Cardiac muscle cell (in vitro differentiated cells and primary cell): Measurements from ENCODE around the gene ALG9. TPM values are rescaled to one million over a fixed set of nuclear protein-coding genes. Genes with fewer than 3 reads are reported as not detected.

Experiments used
- DNase-seq, 2 donors: peaks; one replicate each; pipeline versions ENCODE4 v3.0.0 to v3.0.0-alpha.2; 2010 to 2017; ENCODE audit warnings: low read depth in 1 of 2, low spot score in 1 of 2
- H3K27ac ChIP-seq: fragments of 200-600 bp; sonication (generic); 2 replicates; pipeline ENCODE4 v1.5.1; 2016
- H3K27me3 ChIP-seq: fragments of 200-600 bp; sonication (generic); 2 replicates; pipeline ENCODE4 v1.6.0; 2016; ENCODE audit warnings: control low read depth
- H3K36me3 ChIP-seq: fragments of 200-600 bp; sonication (generic); 2 replicates; pipeline ENCODE4 v1.5.1; 2016; ENCODE audit warnings: control low read depth
- H3K4me1 ChIP-seq: fragments of 200-600 bp; sonication (generic); 2 replicates; pipeline ENCODE4 v1.8.1; 2017; ENCODE audit warnings: low read depth, mild to moderate bottlenecking, mixed run types
- H3K4me3 ChIP-seq: fragments of 200-600 bp; sonication (generic); 2 replicates; pipeline ENCODE4 v1.5.1; 2016; ENCODE audit warnings: mild to moderate bottlenecking
- H3K9me3 ChIP-seq: fragments of 200-600 bp; sonication (generic); 2 replicates; pipeline ENCODE4 v1.5.1; 2017; ENCODE audit warnings: low read depth, mild to moderate bottlenecking, control low read depth
- CTCF ChIP-seq: IDR thresholded peaks from 2 replicates; pipeline ENCODE4 v1.5.1; 2012; ENCODE audit warnings: low read depth, mild to moderate bottlenecking, low read length
- polyA plus RNA-seq: library from polyadenylated mRNA; unstranded; fragments of >200 nt; fragmentation: Nextera tagmentation; extraction: Ambion mirVana; gene quantifications from 2 replicates; pipeline ENCODE4 v1.2.1, GENCODE V29; 2016
- total RNA-seq: library from RNA; depleted of rRNA; stranded (reverse); fragments of >200 nt; gene quantifications from 2 replicates; pipeline ENCODE4 v1.2.3, GENCODE V29; 2016

The ALG9 gene
- total and polyA plus RNA-seq, 2 experiments from 2014 or later, result 32.8 to 49.9 TPM

GRCh38 chr11:111840143-111840542 is 31.2 kb downstream of the ALG9 start:
- peak in 1 of 2 donors; percentile 32 for DNase-seq

GRCh38 chr11:111838054-111838453 is 33.3 kb downstream of the ALG9 start:
- no peak overlapping the region for H3K27ac ChIP-seq

More at GRCh38 chr11:111840143-111840542, 31.2 kb downstream of the ALG9 start:
- Histone ChIP-seq H3K4me3 (no peak overlapping the region), H3K4me1 (no peaks in the 10 kb centered on the region), H3K9me3 (no peaks in the 10 kb centered on the region), H3K27ac (no peak overlapping the region), H3K36me3 (peaks cover 29% of the 10 kb centered on the region), H3K27me3 (no peaks in the 10 kb centered on the region)
- no peak for TF ChIP-seq CTCF

GRCh38 chr11:111837366-111837891 is 34.0 kb downstream of the ALG9 start:
- TF ChIP-seq CTCF, result no peak

More at GRCh38 chr11:111838054-111838453, 33.3 kb downstream of the ALG9 start:
- no peaks in the 10 kb centered on the region for H3K27me3 ChIP-seq
- no peak overlapping the region for H3K4me3 ChIP-seq
- peaks cover 22% of the 10 kb centered on the region for H3K36me3 ChIP-seq
- no peak for DNase-seq
- TF ChIP-seq CTCF, result no peak
- no peaks in the 10 kb centered on the region for H3K9me3 ChIP-seq
- no peaks in the 10 kb centered on the region for H3K4me1 ChIP-seq

GRCh38 chr11:111836721-111837120 is 34.7 kb downstream of the ALG9 start:
- Histone ChIP-seq H3K27ac (no peak overlapping the region), H3K4me1 (no peaks in the 10 kb centered on the region), H3K36me3 (peaks cover 22% of the 10 kb centered on the region), H3K9me3 (no peaks in the 10 kb centered on the region), H3K4me3 (no peak overlapping the region), H3K27me3 (no peaks in the 10 kb centered on the region)
- peak in 1 of 2 donors; percentile 54 for DNase-seq
- no peak for TF ChIP-seq CTCF

More at GRCh38 chr11:111837366-111837891, 34.0 kb downstream of the ALG9 start:
- H3K4me3 ChIP-seq, result no peak overlapping the region
- no peaks in the 10 kb centered on the region for H3K9me3 ChIP-seq
- no peak overlapping the region for H3K27ac ChIP-seq
- DNase-seq, result no peak
- H3K36me3 ChIP-seq, result peaks cover 22% of the 10 kb centered on the region
- H3K27me3 ChIP-seq, result no peaks in the 10 kb centered on the region
- no peaks in the 10 kb centered on the region for H3K4me1 ChIP-seq

GRCh38 chr11:111836162-111836561 is 35.2 kb downstream of the ALG9 start:
- H3K27ac ChIP-seq, result no peak overlapping the region
- no peaks in the 10 kb centered on the region for H3K27me3 ChIP-seq
- TF ChIP-seq CTCF, result no peak
- no peak overlapping the region for H3K4me3 ChIP-seq
- DNase-seq, result peak in 1 of 2 donors; percentile 21
- H3K36me3 ChIP-seq, result peaks cover 23% of the 10 kb centered on the region
- no peaks in the 10 kb centered on the region for H3K4me1 ChIP-seq
- no peaks in the 10 kb centered on the region for H3K9me3 ChIP-seq
